GM21381 (cell line): ENCODE measurements around the gene RPTOR.
"Not testable (repeated sequence)": the region's sequence is repeated elsewhere in the genome, so short reads cannot be mapped to it uniquely, and the experiment has no call there.

Experiments
- ATAC-seq: cut with Tn5 transposase; IDR thresholded peaks from one replicate; pipeline ENCODE4 v1.9.1; 2021; ENCODE audit warnings: mild to moderate bottlenecking, moderate library complexity; ENCODE audit not compliant: unreplicated experiment

The RPTOR gene

DNA sequence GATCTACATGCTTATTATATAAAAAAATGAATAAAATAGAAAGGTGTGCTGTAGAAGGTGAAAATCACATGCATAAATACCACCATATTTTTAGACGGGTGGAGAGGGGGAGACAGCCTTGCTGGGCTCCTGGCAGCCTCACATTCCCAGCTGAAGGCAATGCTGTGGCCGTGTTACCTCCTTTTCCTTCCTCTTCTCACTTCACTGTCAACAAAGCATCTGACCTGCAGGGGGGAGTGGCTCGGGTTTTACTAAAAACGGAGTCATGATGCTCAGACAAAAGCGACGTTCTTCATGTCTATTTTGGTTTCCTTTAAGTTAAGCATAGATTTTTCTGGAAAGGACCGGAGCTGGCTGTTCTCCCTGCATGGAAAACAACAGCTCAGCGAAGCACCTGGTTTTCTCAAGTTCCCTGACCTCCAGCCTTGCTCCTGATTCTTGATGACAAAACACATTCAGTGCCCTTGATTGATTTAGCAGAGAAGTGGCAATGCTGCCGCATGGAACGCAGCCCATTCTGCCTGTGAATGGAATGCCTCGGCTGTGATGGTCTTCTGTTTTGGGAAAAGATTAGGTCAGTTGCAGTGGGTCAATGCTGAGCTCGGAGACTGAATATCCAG lies 5.5 kb upstream of the RPTOR start:
- no peak for ATAC-seq

DNA sequence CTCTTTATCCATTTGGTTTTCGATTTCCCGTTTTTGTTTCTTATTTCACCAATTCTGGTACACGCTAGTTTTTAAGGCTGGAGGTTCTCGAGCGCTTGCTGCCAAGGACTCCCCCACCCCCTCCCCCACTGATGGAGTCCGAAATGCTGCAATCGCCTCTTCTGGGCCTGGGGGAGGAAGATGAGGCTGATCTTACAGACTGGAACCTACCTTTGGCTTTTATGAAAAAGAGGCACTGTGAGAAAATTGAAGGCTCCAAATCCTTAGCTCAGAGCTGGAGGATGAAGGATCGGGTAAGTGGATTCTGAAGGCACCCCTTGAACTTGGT lies 825 bp downstream of the RPTOR start:
- ATAC-seq = no peak

DNA sequence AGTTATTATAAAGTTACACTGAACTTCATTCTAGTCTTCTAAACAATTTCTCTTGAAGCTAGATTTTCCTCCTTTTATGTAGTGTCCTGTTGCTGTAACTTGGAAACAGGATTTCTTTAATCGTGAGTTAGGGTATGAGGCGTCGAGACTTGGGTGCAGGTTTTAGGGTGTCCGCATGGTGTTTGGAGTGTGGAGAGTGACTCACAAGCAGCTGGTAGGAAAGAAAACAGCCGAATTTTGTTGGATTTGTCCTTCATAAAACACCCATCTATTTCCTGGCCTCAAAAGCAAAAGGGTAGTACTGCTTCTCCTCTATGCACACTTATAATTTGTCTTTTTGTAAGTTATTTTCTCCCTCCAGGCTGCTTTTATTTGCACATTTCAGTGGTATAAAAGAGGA lies 1.6 kb downstream of the RPTOR start:
- no peak for ATAC-seq

DNA sequence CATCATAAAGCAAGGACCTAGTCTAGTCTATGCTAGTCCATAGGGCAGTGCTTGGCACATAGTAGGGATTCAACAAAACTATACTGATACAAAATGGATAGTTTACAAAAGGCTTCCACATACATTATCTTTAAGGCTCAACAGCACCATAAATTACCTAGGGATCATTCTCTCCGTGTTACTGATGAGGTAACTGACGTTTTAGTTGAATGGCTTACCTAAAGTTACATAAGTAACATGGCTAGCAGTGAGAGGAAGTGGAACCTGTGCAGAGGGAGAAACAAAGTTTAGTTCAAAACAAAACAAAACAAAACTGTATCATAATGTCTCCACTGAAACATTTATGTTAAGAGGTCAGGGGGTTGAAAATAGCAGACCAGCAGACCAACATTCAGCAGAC lies 7.9 kb downstream of the RPTOR start:
- no peak for ATAC-seq

DNA sequence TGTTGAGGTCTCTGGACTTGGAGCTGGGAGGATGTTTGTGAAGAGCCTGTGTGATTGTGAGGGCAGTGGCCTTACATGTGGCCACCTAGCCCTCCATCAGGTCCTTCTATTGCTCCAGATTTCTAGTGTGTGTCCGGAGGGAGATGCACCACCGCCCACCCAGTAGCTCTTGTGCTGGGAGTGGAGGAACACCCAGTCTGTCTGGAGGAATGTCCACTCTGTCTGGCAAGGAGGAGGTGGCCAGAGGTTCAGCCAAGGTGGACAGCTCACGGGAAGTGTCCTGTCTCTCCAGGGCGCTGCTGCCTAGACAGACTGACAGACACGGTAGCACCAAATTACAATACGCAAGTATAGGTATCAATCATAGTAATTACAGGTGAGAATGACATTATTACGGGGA lies 10.6 kb downstream of the RPTOR start:
- no peak for ATAC-seq

DNA sequence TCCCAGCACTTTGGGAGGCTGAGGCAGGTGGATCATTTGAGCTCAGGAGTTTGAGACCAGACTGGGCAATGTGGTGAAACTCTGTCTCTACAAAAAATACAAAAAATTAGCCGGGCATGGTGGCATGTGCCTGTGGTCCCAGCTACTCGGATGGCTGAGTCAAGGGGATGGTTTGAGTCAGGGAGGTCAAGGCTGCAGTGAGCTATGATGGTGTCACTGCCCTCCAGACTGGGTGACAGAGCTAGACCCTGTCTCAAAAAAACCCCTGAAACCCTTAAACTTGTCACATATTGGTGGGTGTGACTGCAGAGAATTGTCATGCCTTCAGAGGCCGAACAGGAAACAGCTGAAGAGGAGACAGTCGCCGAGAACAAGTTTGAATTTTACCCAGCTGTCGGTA lies 13.4 kb downstream of the RPTOR start:
- no peak for ATAC-seq

DNA sequence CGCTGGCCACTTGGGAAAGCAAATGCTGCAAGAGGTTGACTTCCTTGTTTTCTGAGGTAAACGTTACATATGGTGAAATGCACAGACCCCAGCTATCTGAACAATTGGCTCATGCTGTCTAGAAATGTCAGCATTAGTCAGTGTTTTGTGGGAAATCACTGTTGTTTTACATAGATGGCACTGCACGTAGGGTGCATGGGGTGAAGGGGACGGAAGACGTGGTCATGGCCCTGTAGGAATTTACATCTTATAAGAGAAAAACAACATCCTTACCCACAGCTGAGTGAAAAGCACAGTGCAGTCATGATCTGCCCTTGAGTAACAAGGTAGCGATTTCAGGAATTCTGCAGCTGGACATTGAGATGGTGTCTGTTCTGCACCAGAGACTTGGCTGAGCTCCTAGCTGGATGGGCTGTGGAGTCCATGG lies 15.2 kb downstream of the RPTOR start:
- no peak for ATAC-seq

DNA sequence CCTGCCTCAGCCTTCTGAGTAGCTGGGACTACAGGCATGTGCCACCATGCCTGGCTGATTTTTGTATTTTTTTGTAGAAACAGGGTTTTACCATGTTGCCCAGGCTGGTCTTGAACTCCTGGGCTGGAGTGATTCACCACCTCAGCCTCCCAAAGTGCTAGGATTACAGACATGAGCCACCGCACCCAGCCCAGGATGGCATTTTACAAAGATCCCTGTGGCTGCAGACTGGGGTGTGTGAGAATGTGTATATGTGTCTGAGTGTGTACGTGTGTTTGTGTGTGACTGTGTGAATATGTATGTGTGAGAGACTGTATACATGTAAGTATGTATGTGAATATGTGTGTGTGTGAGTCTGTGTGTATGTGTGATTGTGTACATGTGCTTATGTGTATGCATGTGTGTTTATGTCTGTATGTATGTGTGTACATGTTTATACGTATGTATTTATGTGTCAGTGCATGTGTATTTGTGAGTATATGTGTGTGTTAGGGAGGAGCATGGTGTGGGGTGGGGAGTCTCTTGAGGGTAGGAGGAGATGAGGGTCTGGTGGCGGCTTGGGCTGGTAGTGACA lies 17.0 kb downstream of the RPTOR start:
- no peak for ATAC-seq

DNA sequence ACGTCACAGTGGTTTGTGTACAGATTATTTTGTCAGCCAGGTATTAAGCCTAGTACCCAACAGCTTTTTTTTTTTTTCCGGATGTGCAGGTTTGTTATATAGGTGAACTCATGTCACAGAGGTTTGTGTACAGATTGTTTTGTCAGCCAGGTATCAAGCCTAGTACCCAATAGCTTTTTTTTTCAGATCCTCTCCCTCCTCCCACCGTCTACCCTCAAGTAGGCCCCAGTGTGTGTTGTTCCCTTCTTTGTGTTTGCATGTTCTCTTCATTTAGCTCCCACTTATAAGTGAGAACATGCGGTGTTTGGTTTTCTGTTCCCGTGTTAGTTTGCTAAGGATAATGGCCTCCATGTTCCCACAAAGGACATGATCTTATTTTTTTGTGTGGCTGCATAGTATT lies 19.9 kb downstream of the RPTOR start:
- ATAC-seq = no peak

DNA sequence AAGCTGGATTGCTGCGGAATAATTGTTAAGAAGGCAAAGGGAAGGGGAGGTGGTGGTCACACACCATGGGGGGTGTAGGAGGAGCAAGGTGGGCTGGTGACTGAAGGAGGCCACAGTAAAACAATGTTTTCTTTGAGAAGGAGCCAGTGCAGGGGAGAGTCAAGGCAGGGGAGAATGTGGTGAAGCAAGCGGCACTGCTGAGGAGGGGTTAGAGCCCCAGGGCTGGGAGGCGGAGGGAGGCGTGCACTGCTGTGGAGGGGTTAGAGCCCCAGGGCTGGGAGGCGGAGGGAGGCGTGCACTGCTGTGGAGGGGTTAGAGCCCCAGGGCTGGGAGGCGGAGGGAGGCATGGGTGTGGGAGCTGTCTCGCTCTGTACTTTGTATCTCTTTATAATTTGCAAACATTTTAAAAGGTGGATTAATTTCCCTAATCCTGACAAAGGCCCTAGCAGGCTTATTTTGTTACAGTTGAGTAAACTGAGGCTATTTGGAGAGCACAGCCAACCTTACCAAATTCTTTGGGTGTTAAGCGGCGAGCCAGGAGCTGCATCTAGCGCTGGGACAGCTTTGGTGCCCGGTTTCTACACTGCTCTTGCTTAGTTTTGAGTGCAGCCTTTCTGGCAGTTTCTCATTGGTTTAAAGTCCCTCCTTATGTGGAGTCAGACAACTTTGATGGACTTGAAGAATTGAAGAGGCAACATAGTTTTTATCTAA lies 20.9 kb downstream of the RPTOR start:
- ATAC-seq = no peak

DNA sequence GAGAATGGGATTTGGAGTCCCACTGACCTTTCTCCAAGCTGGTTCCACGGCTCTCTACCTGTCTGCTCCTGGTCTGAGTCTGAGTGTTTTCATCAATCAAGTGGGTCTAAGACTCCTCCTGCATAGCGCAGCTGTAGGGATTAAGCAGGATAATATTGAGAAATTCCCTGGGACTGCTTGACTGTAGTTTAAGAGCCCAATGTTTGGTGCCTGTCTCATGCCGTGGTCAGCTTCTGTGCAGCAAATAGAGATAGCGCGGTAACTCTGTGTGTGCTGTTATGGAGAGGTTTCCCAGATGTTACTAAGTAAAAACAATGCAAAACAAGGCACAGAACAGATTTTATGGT lies 21.4 kb downstream of the RPTOR start:
- no peak for ATAC-seq

DNA sequence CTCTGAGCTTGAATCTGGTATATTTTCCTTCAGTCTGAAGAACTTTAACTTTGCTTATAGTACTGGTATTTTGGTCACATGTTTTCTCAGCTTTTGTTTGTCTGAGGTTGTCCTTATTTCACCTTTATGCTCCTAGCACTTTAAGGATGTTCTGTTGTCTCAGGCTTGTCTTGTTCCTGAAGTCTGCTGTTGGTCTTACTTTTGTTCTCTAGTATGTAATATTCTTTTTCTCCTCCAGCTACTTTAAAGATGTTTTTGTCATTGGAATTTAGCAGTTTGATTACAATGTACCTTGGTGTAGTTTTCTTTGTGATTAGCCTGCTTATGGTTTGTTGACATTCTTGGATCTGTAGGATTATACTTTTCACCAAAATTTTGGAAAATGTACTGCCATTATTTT lies 23.6 kb downstream of the RPTOR start:
- no peak for ATAC-seq

DNA sequence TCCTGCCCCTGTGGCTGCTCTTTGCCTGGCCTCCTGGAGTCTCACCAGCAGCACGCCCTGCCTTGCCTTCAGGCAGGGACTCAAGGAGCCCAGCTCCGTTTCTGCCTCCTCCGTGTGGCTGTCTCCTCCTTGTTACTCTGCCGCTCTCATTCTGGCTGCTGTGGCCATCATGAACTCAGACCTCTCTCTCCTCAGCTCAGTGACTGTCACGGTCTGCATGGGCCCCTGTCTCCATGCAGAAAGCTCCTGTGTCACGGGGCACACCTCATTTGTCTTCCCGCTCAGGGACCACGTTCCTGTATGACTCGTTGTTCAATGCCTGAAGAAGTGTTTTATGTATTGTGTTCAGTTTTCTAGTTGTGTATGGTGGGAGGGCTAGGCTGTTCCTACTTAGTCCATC lies 25.3 kb downstream of the RPTOR start:
- no peak for ATAC-seq

DNA sequence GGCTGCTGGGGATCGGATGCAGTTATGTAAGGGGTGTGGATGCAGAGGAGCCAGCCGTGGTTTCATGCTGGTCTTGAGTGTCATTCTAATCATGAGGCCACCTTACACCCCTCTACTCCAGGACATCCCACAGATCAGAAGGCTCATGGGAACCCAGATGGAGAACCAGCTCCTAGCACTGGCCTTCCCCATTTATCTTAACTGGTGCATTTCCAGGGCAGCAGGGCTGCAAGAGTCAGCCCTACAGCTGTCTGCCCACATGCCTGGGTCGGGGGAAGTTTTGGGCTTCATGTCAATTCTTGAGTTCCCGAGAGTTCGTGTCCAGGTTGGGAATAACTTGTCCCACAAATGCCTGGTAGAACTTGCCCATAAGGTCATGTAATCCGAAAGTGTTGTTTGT lies 29.1 kb downstream of the RPTOR start:
- no peak for ATAC-seq

DNA sequence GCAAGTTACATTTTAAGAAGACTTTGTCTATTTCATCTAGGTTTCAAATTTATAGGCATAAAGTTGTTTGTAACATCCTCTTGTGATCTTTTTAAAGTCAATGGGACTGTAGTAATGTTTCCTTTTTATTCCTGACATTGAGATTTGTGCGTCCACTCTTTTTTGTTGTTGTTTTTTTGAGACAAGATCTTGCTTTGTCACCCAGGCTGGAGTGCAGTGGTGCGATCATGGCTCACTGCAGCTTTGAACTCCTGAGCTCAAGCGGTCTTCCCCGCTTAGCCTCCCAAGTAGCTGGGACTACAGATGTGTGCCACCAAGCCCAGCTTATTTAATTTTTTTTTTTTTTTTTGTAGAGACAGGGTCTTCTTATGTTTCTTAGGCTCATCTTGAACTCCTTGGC lies 29.9 kb downstream of the RPTOR start:
- no peak for ATAC-seq

DNA sequence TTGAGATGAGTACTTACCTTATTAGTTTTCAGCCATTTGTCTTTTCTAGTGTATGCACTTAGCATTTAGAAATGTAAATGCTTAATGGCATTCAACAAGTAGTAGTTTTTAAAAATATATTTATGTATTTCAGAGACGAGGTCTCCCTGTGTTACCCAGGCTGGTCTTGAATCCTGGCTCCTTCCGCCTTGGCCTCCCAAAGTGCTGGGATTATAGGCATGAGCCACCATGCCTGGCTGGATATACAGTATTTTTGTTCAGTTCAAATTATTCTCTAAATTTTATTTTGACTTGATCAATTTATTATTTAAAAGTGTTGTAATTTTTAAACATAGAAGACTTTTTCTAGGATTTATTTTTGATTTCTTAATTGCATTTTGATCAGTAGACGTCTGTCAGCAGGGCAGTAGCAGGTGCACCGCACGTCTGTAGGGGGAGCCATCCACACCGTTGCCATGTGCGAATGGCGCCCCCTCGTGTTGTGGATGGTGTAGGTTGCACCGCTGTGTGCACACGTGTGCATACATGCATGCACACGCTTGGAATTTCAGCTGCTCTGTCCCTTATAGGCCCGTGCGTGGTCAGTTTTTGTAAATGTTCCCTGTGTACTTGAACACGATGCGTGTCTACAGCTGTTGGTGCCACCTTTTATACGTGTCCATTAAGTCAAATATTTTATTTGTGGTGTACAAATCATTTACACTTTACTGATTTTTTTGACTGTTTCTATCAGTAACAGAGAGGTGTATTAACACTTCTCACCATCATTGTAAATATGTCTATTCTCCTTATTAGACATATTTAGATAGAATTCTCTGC lies 30.6 kb downstream of the RPTOR start:
- ATAC-seq = peak; percentile 87

DNA sequence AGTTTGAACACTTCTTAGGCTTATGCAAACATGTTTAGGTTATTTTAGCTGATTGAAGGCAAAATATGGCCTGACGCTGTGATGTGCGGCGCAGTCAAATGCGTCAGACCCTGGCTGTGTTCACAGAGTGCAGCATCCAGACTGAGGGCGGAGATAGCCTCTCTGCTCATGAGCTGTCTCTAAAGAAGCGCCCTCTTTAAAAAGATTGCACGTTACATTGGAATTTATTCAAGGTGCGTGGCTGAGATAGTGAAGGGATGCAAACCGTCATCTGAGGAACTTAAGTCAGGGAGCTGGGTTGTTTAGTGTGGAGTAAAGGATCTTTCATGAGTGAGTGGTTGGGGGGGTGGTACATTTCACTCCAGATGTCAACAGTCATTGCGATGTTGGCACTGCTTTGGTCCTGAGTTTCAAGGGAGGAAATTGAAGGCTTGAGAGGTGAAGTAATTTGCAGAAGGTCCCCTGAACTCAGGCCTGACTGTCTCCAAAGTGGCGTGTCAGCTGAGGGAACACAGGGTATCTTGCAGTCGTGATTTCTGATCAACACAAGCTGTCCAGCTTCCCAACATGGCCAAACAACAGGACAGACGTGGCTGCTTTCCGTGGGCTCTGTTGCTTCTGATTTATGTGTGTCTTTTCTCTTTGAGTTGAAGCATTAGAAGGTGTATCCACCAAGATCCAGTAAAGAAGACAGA lies 33.4 kb downstream of the RPTOR start:
- ATAC-seq = no peak

DNA sequence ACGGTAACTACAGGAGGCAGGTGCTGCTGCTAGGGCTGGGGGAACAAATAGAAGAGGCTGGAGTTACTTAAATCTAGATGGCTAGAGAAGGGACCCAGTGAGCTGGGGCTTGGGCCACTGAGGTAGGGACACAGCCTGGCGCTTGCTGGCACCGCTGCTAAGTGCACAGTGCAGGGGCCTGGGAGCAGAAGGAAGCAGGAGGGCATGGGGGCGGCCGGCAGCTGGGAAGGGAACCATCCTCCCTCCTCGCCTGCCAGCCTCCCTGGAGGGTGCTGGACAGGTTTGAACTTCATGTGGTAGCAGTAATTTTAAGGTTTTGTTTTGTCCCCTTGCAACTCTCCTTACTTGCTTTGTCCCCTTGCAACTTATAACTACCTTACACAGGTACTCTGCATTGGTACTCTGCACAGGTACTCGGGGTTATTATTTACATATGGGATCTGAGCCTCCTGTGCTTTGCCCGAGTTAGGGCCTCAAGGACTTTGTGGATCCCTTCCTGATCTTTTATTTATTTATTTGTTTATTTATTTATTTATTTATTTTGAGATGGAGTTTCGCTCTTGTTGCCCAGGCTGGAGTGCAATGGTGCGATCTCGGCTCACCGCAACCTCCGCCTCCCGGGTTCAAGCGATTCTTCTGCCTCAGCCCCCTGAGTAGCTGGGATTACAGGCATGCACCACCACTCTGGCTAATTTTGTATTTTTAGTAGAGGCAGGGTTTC lies 34.2 kb downstream of the RPTOR start:
- not testable (repeated sequence) for ATAC-seq

DNA sequence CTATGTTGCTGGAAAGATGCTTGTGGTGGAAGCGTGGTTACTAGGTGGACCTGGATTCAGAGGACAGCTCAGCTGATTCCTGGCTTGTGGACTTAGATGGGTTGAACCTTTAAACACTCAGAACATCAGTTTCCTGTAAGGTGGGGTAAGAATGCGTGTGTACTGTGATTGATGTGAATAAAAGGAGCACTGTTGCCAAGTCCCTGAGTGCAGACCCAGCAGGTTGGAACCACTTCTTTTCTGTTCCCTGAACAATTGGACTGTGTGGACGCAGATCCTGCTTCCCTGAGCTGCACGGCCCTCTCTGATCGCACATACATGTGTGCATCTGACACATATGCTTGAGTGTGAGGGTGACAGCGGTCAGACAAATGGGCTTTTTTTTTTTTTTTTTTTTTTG lies 37.5 kb downstream of the RPTOR start:
- ATAC-seq = no peak

DNA sequence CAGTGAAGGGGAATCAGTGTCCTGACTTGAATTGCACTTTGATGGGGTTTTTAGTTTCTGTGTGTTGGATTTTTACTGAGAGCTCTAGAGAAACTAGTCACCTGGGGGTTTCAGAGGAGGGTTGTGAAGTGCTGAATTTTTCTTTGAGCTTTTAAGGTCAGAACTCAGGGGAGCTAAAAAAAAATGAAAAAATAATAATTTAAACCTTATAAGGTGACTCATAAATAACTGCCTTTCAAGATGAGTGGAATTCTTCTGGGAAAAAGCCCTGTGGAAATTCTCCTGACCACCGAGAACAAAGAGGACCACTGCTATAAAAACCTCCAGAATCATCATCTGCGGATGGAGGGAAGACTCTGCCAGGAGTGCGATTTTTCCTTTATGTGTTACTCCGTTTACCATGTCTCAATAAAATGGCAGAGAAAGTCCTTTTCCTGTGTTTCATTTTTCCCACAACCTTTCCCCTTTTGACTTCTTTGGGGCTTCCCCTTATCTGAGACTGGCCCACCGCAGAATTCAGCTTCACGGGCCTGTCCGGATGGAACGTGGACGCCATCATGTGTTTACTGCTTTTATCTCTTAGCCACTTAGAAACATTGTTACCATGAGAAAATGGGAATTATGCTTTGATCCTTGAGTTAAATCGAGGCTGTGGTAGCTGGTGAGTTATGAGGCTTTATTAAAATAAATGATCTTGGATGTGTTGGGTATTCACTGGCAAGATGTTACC lies 39.7 kb downstream of the RPTOR start:
- no peak for ATAC-seq
